ELR (cell line): ENCODE results near the gene ABLIM2.

Experiments used
- DNase-seq: peaks from one replicate; pipeline ENCODE4 v3.0.0-alpha.2; 2015; ENCODE audit warnings: low read depth

Gene ABLIM2

GRCh38 chr4:8023696-8024033 is 134.9 kb downstream of the ABLIM2 start:
- no peak for DNase-seq

GRCh38 chr4:8022767-8023695 is 135.6 kb downstream of the ABLIM2 start:
- DNase-seq, result no peak

- DNase-seq, result peak; percentile 18
Measured at GRCh38 chr4:8021796-8022195, 136.8 kb downstream of the ABLIM2 start.

- no peak for DNase-seq
Measured at GRCh38 chr4:8019396-8020365, 138.9 kb downstream of the ABLIM2 start.

- no peak for DNase-seq
Measured at GRCh38 chr4:8016527-8016926, 142.1 kb downstream of the ABLIM2 start.

GRCh38 chr4:8015512-8015911 is 143.1 kb downstream of the ABLIM2 start:
- DNase-seq, result peak; percentile 41

- no peak for DNase-seq
Measured at GRCh38 chr4:8013976-8014726, 144.5 kb downstream of the ABLIM2 start.

GRCh38 chr4:8012517-8012916 is 146.1 kb downstream of the ABLIM2 start:
- DNase-seq, result no peak

- no peak for DNase-seq
Measured at GRCh38 chr4:8010618-8011017, 148.0 kb downstream of the ABLIM2 start.

- no peak for DNase-seq
Measured at GRCh38 chr4:8009710-8010511, 148.7 kb downstream of the ABLIM2 start.

GRCh38 chr4:8009097-8009496 is 149.5 kb downstream of the ABLIM2 start:
- DNase-seq, result no peak

- DNase-seq, result no peak
Measured at GRCh38 chr4:8008391-8008790, 150.2 kb downstream of the ABLIM2 start.

GRCh38 chr4:8007581-8007980 is 151.0 kb downstream of the ABLIM2 start:
- DNase-seq, result no peak

GRCh38 chr4:8006471-8006870 is 152.1 kb downstream of the ABLIM2 start:
- no peak for DNase-seq

- DNase-seq, result no peak
Measured at GRCh38 chr4:8005814-8006215, 152.8 kb downstream of the ABLIM2 start.

GRCh38 chr4:8005033-8005808 is 153.4 kb downstream of the ABLIM2 start:
- no peak for DNase-seq

- DNase-seq, result no peak
Measured at GRCh38 chr4:8004066-8004465, 154.5 kb downstream of the ABLIM2 start.

- no peak for DNase-seq
Measured at GRCh38 chr4:8002525-8003309, 155.9 kb downstream of the ABLIM2 start.

- DNase-seq, result no peak
Measured at GRCh38 chr4:8001564-8002355, 156.9 kb downstream of the ABLIM2 start.
